ENCODE data around the gene PARD6G. TPM values are rescaled to one million over a fixed set of nuclear protein-coding genes. Genes with fewer than 3 reads are reported as not detected.

The PARD6G gene
- total and polyA plus RNA-seq, 10 of the 15 experiments (the other 5 are each of a cell fraction or from before 2014, with no cell fraction given): 0.20 to 2.0 (median 0.60) TPM

DNA sequence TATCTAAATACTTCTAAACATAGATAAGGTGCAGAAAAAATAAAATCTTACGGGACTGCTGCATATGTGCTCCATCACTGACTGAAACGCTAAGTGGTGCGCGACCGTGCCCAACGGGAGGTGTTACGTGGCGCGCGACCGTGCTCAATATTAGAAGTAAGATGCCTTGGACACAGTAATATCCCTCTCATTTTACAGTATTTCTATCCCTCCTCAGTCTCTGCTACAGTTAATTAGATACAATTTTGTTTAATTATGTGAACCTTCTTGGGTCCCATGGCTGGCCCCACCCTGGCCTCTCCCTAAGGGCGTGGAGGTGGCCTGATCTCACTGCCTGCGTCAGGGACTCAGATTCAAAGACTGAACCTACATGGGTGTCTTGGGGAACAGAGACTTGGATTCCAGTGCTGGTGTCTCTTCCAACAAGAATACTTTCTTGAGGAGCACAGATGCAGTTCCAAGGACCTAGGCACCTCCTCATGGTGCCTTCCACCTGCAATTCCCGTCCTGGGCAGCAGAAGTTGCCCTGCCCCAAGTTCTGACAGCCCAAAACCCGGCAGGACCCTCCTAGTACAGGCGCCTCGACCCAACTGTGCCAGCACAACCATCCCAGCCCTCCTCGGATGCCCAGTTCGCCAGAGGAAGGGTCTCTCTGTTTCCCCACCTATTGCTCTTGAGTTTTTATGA lies 59.2 kb downstream of the PARD6G start:
- ChIA-PET POLR2A (no interaction called here), CTCF (no interaction called here), SMC1A (ENCODE audit: uncharacterized antibody, unreplicated experiment) (no interaction called here), RAD21 (ENCODE audit: unreplicated experiment) (no interaction called here)
- in situ Hi-C loops (cut with MboI): no loop called here
- no peaks in the 10 kb centered on the region; the same call in 2 of the 3 replicates for H3K9me3 ChIP-seq (replicated peaks; ENCODE audit: control insufficient read depth, insufficient read depth, low read length)
- no peak overlapping the region for H2AFZ ChIP-seq (ENCODE audit: control insufficient read depth, low read depth, low read length)
- DNase-seq (ENCODE audit: low read depth, low spot score): no peak
- intact Hi-C loops (cut with micrococcal nuclease; ENCODE audit: unreplicated experiment): no loop called here
- H3K36me3 ChIP-seq (ENCODE audit: control insufficient read depth in 2 of 2, insufficient read depth in 2 of 2, low read length in 1 of 2): no peaks in the 10 kb centered on the region; a peak in 1 of 4 replicates
- peaks cover 0 to 2% of the 10 kb centered on the region in 2 experiments; a peak in 1 of 4 replicates for H3K27me3 ChIP-seq (replicated peaks in 1 of 2; ENCODE audit: control insufficient read depth in 2 of 2, insufficient read depth in 2 of 2, low read length in 1 of 2)
- no TSS peak for BruUV-seq (replicated peaks)
- no peaks in the 10 kb centered on the region for H4K20me1 ChIP-seq (ENCODE audit: control insufficient read depth, insufficient read depth)
- no peak overlapping the region for H3K27ac ChIP-seq (ENCODE audit: control insufficient read depth, insufficient read depth)
- TF ChIP-seq ZNF217 (IDR thresholded peaks at IDR 0.05): no peak
- no peak for TF ChIP-seq RELA (IDR thresholded peaks at IDR 0.05; ENCODE audit: borderline replicate concordance, partially characterized antibody)
- no peak for TF ChIP-seq TCF7 (IDR thresholded peaks at IDR 0.05; ENCODE audit: borderline replicate concordance)
- TF ChIP-seq E2F8 (IDR thresholded peaks at IDR 0.05; ENCODE audit: low read depth, partially characterized antibody): no peak
- TF ChIP-seq YBX1 (IDR thresholded peaks at IDR 0.05): no peak
- no peak for TF ChIP-seq GATAD2B (conservative IDR thresholded peaks at IDR 0.05; ENCODE audit: low read depth)
- no peak for TF ChIP-seq SMAD5 (IDR thresholded peaks at IDR 0.05; ENCODE audit: low read depth)
- no peak for TF ChIP-seq ASH2L (IDR thresholded peaks at IDR 0.05; ENCODE audit: borderline replicate concordance, low read depth)
- no peak for TF ChIP-seq CHD4 (IDR thresholded peaks at IDR 0.05)
- TF ChIP-seq RAD21 (IDR thresholded peaks at IDR 0.05; ENCODE audit: insufficient read depth, low read depth, low read length): no peak
- TF ChIP-seq, protein P1, sequence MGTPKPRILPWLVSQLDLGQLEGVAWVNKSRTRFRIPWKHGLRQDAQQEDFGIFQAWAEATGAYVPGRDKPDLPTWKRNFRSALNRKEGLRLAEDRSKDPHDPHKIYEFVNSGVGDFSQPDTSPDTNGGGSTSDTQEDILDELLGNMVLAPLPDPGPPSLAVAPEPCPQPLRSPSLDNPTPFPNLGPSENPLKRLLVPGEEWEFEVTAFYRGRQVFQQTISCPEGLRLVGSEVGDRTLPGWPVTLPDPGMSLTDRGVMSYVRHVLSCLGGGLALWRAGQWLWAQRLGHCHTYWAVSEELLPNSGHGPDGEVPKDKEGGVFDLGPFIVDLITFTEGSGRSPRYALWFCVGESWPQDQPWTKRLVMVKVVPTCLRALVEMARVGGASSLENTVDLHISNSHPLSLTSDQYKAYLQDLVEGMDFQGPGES (IDR thresholded peaks at IDR 0.05): no peak
- TF ChIP-seq, protein P2, sequence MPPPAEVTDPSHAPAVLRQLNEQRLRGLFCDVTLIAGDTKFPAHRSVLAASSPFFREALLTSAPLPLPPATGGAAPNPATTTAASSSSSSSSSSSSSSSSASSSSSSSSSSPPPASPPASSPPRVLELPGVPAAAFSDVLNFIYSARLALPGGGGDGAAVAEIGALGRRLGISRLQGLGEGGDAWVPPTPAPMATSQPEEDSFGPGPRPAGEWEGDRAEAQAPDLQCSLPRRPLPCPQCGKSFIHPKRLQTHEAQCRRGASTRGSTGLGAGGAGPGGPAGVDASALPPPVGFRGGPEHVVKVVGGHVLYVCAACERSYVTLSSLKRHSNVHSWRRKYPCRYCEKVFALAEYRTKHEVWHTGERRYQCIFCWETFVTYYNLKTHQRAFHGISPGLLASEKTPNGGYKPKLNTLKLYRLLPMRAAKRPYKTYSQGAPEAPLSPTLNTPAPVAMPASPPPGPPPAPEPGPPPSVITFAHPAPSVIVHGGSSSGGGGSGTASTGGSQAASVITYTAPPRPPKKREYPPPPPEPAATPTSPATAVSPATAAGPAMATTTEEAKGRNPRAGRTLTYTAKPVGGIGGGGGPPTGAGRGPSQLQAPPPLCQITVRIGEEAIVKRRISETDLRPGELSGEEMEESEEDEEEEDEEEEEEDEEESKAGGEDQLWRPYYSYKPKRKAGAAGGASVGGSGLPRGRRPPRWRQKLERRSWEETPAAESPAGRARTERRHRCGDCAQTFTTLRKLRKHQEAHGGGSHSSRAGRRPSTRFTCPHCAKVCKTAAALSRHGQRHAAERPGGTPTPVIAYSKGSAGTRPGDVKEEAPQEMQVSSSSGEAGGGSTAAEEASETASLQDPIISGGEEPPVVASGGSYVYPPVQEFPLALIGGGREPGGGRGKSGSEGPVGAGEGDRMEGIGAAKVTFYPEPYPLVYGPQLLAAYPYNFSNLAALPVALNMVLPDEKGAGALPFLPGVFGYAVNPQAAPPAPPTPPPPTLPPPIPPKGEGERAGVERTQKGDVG (CRISPR knock-in tag; IDR thresholded peaks at IDR 0.05): no peak
- TF ChIP-seq, protein P3, sequence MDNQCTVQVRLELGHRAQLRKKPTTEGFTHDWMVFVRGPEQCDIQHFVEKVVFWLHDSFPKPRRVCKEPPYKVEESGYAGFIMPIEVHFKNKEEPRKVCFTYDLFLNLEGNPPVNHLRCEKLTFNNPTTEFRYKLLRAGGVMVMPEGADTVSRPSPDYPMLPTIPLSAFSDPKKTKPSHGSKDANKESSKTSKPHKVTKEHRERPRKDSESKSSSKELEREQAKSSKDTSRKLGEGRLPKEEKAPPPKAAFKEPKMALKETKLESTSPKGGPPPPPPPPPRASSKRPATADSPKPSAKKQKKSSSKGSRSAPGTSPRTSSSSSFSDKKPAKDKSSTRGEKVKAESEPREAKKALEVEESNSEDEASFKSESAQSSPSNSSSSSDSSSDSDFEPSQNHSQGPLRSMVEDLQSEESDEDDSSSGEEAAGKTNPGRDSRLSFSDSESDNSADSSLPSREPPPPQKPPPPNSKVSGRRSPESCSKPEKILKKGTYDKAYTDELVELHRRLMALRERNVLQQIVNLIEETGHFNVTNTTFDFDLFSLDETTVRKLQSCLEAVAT (IDR thresholded peaks at IDR 0.05): no peak
- TF ChIP-seq PAX5 (IDR thresholded peaks at IDR 0.05; ENCODE audit: borderline replicate concordance, low read depth, low read length): no peak
- no peaks in the 10 kb centered on the region for H3K4me1 ChIP-seq (ENCODE audit: control insufficient read depth, insufficient read depth, low read length)
- FAIRE-seq: no peak
- H3K4me2 ChIP-seq (ENCODE audit: control insufficient read depth, insufficient read depth): no peak overlapping the region
- 61% methylated on average over 19 of the region's 19 CpGs for WGBS (ENCODE audit: insufficient coverage, insufficient replicate concordance, low lambda C conversion rate, missing lambda C conversion rate)
- H3K79me2 ChIP-seq (ENCODE audit: control insufficient read depth, insufficient read depth, low read length): no peaks in the 10 kb centered on the region
- H3K9ac ChIP-seq (ENCODE audit: control insufficient read depth, insufficient read depth, low read length): no peak overlapping the region
- no peak overlapping the region for H3K4me3 ChIP-seq
- no peak for ATAC-seq

Data from GM12878 (cell line).